ENCODE data around the gene CLRN1.

DNA sequence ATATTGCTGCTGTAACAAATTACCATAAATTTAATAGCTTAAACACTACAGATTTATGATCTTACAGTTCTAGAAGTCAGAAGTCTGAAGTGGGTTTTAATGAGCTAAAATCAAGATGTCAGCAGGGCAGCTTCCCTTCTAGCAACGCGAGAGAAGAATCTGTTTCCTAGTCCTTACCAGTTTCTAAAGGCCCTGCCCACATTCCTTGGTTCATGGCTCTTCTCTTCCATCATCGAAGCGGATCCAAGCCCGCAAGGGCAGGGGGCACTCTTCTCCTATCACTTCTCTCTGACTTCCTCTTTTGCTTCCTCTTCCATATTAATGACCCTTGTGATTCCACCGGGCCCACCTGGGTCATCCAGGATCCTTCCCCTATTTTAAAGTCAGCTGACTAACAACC is 83.4 kb downstream of the CLRN1 start:
- TF ChIP-seq, protein P1, sequence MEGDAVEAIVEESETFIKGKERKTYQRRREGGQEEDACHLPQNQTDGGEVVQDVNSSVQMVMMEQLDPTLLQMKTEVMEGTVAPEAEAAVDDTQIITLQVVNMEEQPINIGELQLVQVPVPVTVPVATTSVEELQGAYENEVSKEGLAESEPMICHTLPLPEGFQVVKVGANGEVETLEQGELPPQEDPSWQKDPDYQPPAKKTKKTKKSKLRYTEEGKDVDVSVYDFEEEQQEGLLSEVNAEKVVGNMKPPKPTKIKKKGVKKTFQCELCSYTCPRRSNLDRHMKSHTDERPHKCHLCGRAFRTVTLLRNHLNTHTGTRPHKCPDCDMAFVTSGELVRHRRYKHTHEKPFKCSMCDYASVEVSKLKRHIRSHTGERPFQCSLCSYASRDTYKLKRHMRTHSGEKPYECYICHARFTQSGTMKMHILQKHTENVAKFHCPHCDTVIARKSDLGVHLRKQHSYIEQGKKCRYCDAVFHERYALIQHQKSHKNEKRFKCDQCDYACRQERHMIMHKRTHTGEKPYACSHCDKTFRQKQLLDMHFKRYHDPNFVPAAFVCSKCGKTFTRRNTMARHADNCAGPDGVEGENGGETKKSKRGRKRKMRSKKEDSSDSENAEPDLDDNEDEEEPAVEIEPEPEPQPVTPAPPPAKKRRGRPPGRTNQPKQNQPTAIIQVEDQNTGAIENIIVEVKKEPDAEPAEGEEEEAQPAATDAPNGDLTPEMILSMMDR (conservative IDR thresholded peaks at IDR 0.05 in 1 of 2, IDR thresholded peaks at IDR 0.05 in 1 of 2; ENCODE audit: low read depth in 1 of 2, low read length in 2 of 2): no peak
- TF ChIP-seq EZH2 (IDR thresholded peaks at IDR 0.05; ENCODE audit: low read length, missing control alignments): no peak

Measured in fibroblast of lung (primary cell).